ENCODE data around the gene CCDC47.
"Not testable (repeated sequence)": the region's sequence is repeated elsewhere in the genome, so short reads cannot be mapped to it uniquely, and the experiment has no call there.

The CCDC47 gene

GRCh38 chr17:63773272-63774140 lies at the start of gene CCDC47:
TSS of gene CCDC47 (minus strand) at chr17:63773597. CDS start at chr17:63766175, 7,422 bp downstream.
- peak; percentile 96 to 97 for DNase-seq

- DNase-seq = no peak
Observed at GRCh38 chr17:63822537-63822936, 49.1 kb upstream of the CCDC47 start.

GRCh38 chr17:63821804-63822203 lies 48.4 kb upstream of the CCDC47 start:
- no peak for DNase-seq

- DNase-seq = no peak
Observed at GRCh38 chr17:63820963-63821561, 47.7 kb upstream of the CCDC47 start.

- no peak for DNase-seq
Observed at GRCh38 chr17:63819585-63820537, 46.5 kb upstream of the CCDC47 start.

GRCh38 chr17:63819131-63819530 lies 45.7 kb upstream of the CCDC47 start:
- DNase-seq = no peak

- DNase-seq = no peak
Observed at GRCh38 chr17:63817736-63818385, 44.5 kb upstream of the CCDC47 start.

- DNase-seq = no peak
Observed at GRCh38 chr17:63816669-63817068, 43.3 kb upstream of the CCDC47 start.

- DNase-seq = no peak
Observed at GRCh38 chr17:63816123-63816522, 42.7 kb upstream of the CCDC47 start.

GRCh38 chr17:63809970-63810369 lies 36.6 kb upstream of the CCDC47 start:
- no peak for DNase-seq

- no peak for DNase-seq
Observed at GRCh38 chr17:63805591-63805990, 32.2 kb upstream of the CCDC47 start.

- no peak for DNase-seq
Observed at GRCh38 chr17:63804328-63804727, 30.9 kb upstream of the CCDC47 start.

- no peak for DNase-seq
Observed at GRCh38 chr17:63800783-63801182, 27.4 kb upstream of the CCDC47 start.

- no peak for DNase-seq
Observed at GRCh38 chr17:63798572-63799106, 25.2 kb upstream of the CCDC47 start.

- not testable (repeated sequence) for DNase-seq
Observed at GRCh38 chr17:63796375-63796774, 23.0 kb upstream of the CCDC47 start.

- no peak for DNase-seq
Observed at GRCh38 chr17:63792055-63792729, 18.8 kb upstream of the CCDC47 start.

- DNase-seq = no peak
Observed at GRCh38 chr17:63790057-63790456, 16.7 kb upstream of the CCDC47 start.

GRCh38 chr17:63786971-63787711 lies 13.7 kb upstream of the CCDC47 start:
- no peak for DNase-seq

- DNase-seq = no peak
Observed at GRCh38 chr17:63786117-63786516, 12.7 kb upstream of the CCDC47 start.

- DNase-seq = no peak
Observed at GRCh38 chr17:63785556-63785955, 12.2 kb upstream of the CCDC47 start.

GRCh38 chr17:63783522-63783921 lies 10.1 kb upstream of the CCDC47 start:
- no peak for DNase-seq
